GM18517 (cell line): ENCODE data around the gene ITGA1.

ENCODE experiments used
- ATAC-seq: cut with Tn5 transposase; IDR thresholded peaks from one replicate; pipeline ENCODE4 v1.9.1; 2021; ENCODE audit warnings: mild to moderate bottlenecking, moderate library complexity; ENCODE audit not compliant: unreplicated experiment

The ITGA1 gene

GRCh38 chr5:52895075-52895474, 107.4 kb downstream of the ITGA1 start:
- no peak for ATAC-seq

GRCh38 chr5:52895572-52896413, 108.1 kb downstream of the ITGA1 start:
- ATAC-seq, result no peak

- ATAC-seq, result no peak
These were observed 109.0 kb downstream of the ITGA1 start for GRCh38 chr5:52896534-52897237.

DNA sequence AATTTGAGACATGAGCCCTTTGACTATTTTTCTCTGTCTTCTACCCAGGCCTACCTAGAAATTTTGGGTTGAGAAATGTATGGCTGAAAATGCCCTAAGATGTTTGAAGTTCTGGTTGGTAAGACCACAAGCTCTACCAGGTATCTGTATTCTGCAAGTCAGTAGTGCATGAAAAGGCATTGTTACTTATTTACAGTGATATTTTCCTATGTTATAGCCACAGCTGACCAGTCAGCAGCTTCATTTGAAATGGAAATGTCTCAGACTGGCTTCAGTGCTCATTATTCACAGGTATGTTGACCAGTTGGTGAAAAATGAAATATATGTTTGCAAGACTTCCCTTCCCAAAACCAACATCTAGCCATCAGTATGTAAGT, 109.5 kb downstream of the ITGA1 start:
- ATAC-seq, result no peak

DNA sequence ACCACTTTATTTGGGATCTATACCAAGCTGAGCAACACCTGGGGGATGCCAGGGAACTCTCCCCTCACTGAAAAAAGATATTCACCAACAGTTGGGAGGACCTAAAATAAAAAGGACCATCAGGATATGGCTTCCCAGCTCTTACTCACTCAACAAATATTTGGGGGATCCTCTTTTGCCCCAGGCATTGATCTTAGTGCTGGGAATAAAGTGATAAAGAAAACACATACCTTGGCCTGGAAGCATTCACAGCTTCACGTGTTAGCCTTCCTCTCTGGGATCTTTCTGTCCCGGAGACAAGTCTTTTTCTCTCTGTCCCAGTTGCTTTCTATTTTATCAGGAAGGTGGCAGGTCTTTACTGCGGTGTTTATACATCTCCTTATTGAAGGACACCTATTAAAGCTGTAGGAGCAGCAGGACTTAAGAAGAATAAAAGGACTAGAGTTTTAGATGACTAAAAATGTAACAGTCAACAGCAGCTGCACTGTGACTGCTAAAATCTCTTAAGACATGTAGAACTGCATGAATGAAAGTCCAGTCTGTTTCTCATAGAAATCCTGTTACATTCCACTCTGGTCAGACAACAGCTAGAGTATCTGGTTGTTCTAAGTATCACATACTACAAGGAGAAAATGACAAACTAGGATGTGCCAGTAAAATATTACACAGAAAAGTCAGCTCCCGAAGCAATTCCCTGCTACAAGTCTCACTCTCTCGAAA, 111.4 kb downstream of the ITGA1 start:
- ATAC-seq, result no peak

- no peak for ATAC-seq
These were observed 115.4 kb downstream of the ITGA1 start for GRCh38 chr5:52903142-52903541.

GRCh38 chr5:52906343-52906742, 118.6 kb downstream of the ITGA1 start:
- no peak for ATAC-seq

DNA sequence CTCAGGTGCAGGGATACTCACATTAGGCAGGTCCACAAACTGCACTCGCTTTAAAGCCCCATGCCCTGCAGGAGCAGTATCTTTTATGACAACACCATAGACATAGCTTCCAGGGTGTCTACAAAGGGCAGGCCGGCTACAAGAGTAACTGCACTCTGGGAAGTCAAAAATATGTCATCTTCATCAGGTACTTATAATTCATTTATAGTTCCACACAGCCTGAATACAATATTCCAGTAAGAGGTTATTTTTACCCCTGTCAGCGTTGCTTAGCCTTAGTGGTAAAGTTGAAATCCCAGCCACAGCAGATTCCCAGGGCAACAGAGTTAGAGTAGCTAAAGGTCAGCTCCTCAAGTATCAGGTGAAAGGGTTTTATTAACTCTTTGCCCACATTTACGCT, 119.1 kb downstream of the ITGA1 start:
- no peak for ATAC-seq

GRCh38 chr5:52909192-52909591, 121.5 kb downstream of the ITGA1 start:
- ATAC-seq, result no peak

DNA sequence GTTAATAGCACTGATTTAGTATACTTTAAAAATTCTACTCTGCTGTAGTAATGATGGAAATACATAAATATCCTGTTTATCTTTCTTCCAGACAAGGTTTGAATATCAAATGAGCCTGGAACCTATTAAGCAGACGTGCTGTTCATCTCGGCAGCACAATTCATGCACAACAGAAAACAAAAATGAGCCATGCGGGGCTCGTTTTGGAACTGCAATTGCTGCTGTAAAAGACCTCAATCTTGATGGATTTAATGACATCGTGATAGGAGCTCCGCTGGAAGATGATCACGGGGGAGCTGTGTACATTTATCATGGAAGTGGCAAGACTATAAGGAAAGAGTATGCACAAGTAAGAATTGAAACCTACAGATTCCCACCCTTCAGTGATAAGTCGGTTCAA, 122.4 kb downstream of the ITGA1 start:
- no peak for ATAC-seq

GRCh38 chr5:52915176-52915875, 127.6 kb downstream of the ITGA1 start:
- ATAC-seq, result peak; percentile 98

- ATAC-seq, result no peak
These were observed 133.2 kb downstream of the ITGA1 start for GRCh38 chr5:52920929-52921328.

GRCh38 chr5:52922384-52922783, 134.7 kb downstream of the ITGA1 start:
- no peak for ATAC-seq

DNA sequence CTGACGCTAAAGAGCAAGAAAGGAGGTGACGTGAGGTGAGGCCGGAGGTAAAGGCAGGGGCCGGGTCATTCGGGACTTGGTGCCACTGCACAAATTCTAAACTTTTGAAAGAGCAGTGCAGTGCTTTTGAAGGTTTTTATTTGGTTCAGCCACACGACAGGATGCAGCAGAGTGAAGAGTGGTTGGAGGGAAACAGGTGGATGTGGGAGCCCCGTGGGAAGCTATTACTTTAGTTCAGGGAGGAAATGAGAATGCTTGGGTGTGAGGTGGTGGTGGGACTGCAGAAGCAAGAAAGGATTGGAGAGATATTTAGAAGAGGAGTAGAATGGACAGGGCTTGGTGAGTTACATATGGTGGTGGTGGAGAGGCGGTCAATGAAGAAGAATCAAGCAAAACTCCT, 136.7 kb downstream of the ITGA1 start:
- no peak for ATAC-seq

GRCh38 chr5:52925001-52925400, 137.3 kb downstream of the ITGA1 start:
- no peak for ATAC-seq

- ATAC-seq, result no peak
These were observed 141.0 kb downstream of the ITGA1 start for GRCh38 chr5:52928689-52929088.

DNA sequence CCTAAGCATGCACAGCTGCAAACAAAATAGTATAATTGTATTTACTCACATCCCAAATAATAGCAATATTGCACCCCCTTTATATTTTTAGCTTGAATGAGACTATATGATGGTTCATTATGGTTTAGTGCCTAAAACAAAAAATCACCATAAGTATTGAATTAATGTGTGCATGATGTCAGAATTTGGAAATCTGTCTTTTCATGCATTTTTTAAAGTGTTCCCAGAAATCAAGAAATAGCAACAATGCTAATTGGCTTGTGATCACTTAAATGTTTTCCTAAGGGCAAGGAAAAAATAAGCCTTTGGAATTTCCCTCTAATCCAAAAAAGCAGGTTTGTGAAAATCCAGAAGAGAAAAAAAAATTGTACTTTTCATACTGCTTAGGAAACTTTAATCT, 150.5 kb downstream of the ITGA1 start:
- ATAC-seq, result no peak

DNA sequence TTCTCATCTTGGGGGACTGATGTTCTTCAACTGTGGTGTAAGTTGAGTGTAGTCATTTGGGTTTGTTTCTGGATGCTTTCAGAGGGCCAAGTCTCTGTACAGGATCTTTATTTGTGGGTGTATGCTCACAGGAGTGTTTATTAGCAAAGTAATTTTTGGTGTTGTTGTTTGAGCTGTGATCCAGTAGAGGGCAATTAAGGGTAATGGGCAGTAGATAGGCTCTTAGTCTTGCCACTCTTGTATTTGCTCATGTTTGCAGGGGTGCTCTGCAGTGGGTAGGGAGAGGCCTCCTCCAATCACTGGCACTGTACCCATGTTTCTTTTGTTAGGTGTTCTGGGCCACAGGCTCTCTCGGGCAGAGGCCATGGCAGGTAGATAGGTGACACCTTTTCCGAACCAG, 155.6 kb downstream of the ITGA1 start:
- peak; percentile 50 for ATAC-seq

GRCh38 chr5:52943808-52944207, 156.1 kb downstream of the ITGA1 start:
- no peak for ATAC-seq

GRCh38 chr5:52945040-52945439, 157.3 kb downstream of the ITGA1 start:
- no peak for ATAC-seq

DNA sequence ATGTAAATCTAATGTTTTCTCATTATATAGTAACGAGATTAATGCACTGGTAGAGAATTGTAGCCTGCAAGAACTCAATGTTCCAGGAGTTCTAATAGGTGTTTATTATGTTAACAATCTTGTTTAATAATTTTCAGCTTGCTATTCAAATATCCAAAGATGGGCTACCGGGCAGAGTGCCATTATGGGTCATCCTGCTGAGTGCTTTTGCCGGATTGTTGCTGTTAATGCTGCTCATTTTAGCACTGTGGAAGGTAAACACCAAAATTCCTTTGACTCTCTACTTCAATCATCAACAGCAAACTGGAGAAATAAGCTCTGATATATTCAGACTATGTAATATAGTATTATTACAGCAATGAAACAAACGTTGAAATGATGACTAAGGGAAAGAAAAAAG, 159.5 kb downstream of the ITGA1 start:
- ATAC-seq, result no peak
